NCI-H82 treated with DMSO at 0.1 percent for 48 hours (cell line): ENCODE results near the gene ING5.
"Not testable (repeated sequence)": the region's sequence is repeated elsewhere in the genome, so short reads cannot be mapped to it uniquely, and the experiment has no call there.

Experiments used
- DNase-seq: peaks from one replicate; lab custom pipeline; 2025; ENCODE audit not compliant: unreplicated experiment; lab: John Stamatoyannopoulos, UW

ING5 gene

DNA sequence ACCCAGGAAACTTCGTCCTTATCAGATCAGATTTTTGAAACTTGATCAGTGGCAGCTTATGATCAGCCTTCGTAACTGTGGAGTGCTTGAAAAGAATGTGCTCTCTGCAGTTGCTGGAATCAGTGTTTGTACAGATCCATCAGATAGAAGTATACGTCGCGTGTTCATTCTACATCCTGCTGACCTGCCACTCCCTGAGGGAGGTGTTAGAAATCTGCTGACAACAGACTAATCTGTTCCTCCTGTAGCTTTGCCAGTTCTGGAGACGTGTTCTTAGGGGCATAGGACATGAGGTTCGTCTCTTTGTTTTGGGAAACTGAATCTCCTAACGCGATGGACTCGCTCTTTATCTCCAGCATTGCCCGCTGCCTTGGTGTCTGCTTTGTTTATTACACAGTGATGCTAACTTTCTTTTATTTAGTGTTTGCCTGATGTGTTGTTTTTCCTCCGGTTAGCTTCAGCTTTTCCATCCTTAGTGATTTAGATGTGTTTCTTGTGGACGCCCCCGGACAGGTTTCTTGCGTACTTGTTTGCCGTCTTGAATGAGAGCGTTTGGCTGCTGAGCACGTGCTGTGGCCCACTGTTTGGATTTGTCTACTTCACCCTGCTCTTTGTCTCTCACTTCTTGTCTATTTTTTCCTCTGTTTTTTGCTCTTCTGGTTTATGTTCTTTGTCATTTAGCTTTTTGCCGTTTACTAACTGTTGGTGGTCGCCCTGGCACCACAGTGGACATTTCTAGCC is 57.4 kb downstream of the ING5 start:
- DNase-seq = no peak

DNA sequence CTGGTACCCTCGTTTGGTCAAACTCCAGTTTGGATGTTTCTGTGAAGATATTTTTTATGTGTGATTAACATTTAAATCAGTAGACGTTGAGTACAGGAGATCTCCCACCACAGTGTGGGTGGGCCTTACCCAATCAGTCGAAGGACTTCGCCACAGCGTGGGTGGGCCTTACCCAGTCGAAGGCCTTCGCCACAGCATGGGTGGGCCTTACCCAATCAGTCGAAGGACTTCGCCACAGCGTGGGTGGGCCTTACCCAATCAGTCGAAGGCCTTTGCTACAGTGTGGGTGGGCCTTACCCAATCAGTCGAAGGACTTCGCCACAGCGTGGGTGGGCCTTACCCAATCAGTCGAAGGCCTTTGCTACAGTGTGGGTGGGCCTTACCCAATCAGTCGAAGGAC is 58.1 kb downstream of the ING5 start:
- DNase-seq = not testable (repeated sequence)

DNA sequence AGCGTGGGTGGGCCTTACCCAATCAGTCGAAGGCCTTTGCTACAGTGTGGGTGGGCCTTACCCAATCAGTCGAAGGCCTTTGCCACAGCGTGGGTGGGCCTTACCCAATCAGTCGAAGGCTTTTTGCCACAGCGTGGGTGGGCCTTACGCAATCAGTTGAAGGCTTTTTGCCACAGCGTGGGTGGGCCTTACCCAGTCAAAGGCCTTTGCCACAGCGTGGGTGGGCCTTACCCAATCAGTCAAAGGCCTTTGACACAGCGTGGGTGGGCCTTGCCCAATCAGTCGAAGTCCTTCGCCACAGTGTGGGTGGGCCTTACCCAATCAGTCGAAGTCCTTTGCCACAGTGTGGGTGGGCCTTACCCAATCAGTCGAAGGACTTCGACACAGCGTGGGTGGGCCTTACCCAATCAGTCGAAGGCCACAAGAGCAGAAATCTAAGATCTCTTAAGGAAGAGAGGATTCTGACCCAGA is 58.5 kb downstream of the ING5 start:
- DNase-seq = no peak

DNA sequence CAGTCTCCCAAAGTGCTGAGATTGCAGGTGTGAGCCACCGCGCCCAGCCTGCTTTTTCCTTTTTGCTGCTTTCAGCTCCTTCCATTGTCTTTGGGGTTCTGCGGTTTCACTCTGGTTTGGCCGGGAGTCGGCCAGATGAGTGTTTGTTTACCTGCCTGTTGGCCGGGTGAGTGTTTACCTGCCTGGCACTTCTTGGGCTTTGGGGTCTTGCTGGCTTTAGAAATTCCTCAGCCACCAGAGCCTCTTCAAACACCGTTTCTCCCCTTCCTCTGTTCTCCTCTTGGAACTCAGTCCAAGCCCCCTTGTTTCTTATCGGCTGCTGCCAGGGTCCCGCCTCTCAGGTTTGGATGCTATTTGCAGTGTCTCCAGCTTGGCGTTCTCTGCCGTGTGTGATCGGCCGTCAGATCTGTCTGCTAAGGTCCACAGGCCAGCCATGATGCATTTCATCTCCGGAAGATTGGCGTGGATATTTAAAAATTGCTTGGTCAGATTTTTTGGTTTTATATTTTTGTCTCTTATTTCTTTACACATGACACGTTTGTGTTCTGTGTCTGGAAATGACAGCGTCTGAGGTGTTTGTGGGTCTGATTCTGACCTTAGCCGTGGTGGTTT is 60.6 kb downstream of the ING5 start:
- DNase-seq = no peak

DNA sequence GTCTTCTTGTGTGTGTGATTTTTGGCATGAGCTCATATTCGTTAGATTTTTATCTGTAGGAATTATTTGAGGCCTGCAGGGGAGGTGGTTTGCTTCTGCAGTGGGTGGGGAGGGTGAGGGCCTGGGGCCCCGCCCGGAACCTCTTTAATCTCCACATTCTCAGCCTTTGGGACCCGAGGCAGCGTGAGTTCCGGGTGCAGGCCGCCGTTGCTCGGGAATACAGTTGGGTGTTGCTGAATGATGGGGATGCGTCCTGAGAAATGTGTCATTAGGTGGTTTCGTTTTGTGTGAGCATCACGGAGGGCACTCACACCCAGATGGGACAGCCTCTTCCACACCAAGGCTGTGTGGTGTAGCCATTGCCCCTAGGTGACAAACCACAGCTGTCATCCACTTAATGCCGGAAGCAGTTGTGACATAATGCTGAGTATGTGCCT is 61.1 kb downstream of the ING5 start:
- no peak for DNase-seq

DNA sequence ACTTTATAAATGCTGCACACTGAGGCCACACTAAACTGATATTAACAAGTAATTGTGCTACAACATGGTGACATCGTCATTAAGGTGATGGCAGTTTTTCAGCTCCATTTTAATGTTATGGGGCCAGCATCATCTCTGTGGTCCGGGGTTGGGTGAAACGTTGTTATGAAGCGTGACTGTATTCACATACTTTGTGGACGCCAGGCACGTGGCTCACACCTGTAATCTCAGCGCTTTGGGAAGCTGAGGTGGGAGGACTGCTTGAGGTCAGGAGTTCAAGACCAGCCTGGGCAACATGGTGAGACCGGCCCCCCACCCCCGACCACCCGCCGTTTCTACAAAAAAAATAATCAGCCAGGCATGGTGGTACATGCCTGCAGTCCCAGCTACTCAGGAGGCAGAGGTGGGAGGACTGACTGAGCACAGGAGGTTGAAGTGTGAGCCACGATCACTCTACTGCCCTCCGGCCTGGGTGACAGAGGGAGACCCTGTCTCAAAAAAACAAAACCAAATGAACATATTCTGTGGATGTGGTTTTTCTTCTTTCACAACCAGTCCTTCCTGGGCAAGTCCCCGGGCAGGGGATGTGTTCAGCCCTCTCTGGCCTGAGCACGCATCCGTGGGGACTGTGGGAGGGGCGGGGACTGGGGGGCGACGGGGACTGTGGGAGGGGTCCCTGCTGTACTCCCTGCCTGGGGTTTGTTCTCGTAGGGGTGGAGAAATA is 61.9 kb downstream of the ING5 start:
- no peak for DNase-seq

DNA sequence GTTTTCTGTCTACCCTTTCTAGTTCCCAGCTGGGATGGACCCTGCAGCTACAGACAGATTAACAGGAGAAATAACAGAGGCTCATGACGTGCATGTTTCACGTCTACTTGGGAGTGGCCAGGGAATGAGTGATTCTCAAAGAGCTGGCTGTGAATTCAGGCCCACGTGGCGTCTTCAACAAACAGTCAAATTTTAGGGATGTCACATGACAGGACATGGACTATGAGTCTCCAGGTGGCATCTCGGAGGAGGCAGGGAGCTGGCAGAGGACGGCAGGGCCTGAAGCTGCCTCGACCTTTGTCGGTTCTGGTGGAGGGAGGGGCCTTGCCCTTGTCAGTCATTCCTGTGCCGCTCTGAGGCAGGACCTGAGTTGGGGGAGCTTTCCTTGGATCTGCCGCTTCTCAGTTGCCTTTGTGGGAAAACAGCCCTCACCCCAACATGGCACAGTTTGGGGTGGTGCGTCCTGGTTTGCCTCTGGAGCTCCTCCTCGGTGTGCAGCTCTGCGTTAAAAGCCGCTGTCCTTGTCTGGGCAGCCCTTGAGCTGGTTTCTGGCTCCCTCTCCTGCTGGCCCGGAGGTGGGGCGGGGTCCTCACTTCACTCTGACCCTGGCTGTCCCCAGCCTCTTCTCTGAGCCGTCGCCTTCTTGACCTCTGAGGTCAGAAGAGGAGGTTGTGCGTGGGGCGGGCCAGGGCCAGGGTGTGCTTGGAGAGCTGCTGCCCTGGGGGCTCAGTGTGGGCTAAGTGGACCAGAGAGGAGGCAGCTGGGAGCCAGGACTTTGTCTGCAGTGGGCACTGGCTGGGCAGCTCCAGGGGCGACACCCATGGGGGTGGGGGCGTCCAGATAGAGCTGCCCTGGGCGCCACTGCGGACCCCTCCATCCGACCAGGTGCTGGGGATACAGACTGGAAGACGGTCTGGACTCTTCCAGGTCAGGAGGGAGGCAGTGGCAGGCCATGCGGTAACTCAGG is 62.7 kb downstream of the ING5 start:
- no peak for DNase-seq

DNA sequence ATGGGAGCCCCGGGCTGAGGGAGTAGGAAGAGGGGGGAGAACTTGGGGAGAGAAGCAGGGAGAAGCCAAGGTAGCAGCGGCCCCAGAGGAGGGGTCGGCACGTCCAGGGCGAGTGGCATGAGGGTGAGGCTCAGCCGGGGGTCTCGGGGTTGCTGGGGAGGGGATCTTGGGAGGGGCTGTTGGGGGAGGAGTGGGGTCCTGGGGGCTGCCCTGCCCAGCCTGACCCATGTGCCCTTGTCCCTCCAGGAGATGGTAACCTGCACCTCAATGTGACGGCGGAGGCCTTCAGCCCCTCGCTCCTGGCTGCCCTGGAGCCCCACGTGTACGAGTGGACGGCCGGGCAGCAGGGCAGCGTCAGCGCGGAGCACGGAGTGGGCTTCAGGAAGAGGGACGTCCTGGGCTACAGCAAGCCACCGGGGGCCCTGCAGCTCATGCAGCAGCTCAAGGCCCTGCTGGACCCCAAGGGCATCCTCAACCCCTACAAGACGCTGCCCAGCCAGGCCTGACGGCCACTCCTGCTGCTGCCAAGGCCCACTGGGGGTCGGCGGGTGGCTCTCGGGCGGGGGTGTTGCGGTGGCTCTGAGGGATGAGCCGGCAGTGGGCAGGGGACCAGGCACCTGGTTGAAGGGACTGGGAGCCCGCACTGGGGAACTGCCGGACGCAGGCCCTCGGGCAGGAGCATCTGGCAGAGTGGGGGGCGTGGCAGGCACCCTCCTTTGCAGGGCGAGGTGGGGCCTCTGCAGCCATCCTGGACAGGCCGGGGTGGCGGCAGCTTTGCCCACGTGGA is 65.8 kb downstream of the ING5 start:
- no peak for DNase-seq

DNA sequence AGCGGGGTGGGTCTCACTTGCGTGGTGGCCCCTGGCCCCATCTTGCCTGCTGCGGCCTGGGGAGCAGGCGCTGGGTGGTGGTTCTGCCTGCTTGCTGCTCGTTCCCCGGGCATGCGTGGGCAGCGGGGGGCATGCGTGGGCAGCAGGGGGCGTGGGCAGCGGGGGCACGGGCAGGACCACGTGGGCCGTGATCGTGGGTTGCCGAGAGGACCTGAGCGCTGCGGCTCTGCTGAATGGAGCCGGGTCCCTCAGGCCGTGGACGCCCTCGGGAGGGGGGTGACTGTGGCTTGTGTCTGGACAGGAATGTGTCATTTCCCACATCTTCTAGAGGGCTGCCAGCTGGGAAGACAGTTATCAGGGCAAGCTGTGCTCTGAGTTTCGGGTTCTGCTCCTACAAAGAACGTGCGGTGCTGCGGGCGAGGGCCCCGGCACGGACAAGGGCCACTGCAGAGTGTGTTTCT is 66.4 kb downstream of the ING5 start:
- no peak for DNase-seq

DNA sequence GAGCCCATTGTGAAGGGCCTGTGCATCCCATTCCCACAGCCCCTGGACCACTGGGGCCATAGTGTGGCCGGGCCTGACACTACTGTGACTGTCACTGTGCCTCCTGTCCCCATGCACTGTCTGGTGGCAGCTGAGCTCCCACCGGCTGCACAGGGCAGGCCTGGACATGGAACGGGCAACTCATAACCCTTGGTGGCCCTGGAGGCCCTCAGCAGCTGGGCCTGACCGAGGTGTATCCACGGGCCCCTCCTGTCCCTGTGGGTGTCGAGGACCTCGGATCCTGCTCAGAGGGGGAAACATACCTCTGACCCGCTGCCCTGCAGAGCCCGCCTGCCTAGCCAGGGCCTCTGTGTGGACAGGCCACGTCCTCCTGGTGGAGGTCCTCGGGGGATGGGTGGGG is 67.0 kb downstream of the ING5 start:
- no peak for DNase-seq

DNA sequence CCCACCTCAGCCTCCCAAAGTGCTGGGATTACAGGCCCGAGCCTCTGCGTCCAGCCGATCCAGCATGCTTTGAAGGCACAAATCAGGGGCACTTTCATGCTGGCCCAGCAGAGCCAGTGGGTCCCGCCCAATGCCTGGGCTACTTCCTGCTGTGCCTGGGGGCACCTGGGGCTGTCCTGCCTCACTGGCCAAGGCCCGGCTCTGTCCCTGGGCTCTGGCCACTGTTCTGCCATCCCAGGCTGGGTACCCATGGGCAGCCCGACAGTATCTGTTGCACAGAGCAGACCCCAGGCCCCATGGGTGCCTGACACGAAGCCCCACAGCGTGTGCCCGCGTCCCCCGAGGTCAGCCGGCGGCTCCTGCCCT is 68.0 kb downstream of the ING5 start:
- DNase-seq = no peak

DNA sequence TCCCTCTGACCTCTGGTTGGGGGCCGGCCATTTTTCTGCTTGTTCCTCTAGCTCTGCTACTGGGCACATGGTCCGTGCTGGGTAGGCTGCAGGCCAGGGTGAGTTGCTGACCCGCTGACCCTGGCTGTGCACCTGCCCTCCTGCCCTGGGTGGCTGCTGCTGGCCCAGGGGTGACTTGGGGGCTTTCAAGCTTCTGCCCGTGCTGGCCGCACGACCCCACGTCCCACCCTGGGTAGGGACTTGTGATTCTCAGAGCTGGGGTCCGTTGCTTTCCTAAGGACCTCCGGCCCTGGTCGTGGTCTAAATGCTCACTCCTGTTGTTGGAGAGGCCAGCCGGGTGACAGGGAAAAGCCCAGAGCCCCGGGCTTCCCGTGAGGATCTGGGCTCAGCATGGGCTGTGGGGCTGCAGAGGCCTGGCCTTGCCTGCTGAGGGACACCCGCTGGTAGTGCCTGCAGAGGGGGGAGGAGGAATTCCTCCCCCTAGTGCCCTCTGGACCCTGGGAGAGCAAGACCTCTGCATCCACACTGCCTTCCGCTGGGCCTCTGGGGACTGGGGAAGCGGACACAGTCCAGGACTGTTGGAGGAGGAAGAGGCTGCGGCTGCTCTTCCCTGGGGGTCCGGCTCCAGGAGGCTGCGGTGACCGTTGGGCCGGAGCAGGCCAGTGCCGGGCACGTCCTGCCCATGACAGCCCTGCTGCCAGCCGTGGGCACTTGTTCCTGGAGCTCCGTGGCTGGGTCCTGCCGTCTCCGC is 68.5 kb downstream of the ING5 start:
- no peak for DNase-seq

DNA sequence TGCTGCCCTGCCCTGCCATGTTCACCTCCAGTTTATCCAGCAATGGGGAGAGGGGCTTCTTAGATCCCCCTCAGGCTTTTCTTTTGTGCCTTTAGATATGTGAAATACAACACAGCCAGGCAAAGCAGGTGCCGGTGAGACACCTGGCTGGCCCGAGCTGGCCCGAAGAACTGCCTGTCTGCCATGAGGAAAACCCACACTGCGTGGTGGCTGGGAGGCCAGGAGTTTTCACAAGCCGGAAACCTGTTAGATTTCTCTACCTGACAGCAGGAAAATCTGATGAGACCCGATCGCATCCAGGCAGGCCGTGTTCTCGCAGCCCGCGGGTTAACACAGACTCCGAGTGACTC is 69.1 kb downstream of the ING5 start:
- DNase-seq = no peak

DNA sequence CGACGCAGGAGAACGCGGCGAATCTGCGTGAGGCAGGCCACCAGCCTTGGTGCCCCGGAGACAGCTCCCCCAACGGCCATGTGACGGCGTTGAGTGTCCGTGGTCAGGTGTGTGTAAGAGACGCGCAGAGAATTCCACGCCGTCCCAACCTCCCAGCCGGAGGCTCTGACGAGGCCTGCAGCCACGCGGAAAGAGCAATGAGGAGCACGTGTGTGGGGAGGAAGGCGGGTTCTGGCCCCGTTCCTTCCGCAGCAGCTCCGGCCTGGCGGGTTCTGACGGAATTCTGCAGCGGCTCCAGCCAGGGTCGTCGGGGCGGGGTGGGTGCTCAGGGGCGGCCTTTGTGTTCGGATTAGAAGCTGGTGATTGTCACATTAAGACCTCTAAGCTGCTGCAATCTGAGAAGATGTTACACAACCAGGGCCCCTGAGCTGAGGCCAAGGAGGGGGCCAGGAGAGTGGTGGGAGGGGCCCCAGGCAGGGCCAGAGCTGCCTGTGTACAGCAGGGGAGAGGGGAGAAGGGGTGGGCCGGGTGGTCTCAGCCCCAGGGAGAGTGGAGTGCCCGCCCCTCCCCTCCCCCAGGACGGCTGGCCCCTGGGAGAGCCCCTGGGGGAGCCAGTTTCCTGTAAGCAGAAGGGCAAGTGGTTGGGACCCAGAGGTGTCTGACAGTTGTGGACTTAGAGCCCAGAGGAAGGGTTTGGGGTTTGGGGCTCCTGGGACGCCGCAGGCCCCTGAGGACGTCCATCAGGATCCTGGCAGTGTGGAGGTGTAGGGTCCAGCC is 69.6 kb downstream of the ING5 start:
- DNase-seq = peak; percentile 85

DNA sequence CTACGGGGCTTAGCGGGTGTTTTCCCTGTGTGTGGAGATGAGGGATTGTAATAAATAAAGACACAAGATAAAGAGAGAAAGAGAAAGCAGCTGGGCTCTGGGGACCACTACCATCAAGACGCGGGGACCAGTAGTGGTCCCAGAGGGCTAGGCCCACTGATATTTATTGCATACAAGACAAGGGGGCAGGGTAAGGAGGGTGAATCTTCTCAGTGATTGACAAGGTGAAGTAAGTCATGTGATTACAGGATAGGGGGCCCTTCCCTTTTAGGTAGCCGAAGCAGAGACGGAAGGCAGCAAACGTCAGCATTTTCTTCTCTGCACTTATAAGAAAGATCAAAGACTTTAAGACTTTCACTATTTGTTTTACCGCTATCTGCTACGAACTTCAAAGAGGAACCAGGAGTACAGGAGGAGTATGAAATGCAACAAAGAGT is 70.2 kb downstream of the ING5 start:
- peak; percentile 54 for DNase-seq

DNA sequence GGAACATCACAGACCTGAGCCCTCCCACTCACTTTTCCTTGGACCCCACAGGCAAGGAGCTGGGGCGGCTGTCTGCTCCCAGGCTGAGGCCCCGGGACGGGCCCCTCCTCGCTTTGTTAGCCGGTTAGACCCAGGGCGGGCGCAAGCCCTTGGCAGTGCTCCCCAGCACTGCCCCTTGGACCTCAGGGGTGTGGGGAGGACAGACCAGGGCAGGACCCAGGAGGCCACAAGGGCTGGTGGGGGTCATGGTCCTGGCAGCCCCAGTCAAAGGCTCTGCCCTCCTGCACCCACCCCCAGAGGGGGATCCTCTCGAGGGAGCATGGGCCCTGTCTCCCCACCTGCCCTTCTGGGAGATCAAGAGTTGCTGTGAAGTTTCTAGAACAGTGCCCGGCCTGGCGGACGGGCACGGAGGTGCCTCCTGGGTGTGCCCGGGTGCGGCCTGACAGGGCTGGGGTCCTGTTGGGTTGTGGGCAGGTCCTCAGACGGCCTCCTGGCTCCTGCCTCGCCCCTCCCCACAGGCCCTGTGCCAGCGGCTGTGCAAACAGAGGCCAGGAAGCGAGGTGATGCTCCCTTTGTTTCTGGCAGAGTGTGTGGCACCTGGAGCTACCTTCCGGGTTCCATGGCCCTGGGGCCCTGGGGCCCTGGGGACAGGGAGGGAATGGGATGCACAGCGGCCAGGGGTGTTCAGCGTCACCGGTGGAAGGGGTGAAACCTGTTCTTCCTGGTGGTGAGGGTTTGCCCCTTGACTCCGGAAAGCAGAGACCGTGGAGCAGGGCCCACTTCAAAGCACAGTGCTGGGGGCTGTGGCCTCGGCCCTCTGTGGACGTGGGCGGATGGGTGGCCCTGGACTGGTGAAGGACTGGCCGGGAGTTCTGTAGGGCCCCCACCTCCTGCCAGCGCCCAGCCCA is 71.9 kb downstream of the ING5 start:
- no peak for DNase-seq

DNA sequence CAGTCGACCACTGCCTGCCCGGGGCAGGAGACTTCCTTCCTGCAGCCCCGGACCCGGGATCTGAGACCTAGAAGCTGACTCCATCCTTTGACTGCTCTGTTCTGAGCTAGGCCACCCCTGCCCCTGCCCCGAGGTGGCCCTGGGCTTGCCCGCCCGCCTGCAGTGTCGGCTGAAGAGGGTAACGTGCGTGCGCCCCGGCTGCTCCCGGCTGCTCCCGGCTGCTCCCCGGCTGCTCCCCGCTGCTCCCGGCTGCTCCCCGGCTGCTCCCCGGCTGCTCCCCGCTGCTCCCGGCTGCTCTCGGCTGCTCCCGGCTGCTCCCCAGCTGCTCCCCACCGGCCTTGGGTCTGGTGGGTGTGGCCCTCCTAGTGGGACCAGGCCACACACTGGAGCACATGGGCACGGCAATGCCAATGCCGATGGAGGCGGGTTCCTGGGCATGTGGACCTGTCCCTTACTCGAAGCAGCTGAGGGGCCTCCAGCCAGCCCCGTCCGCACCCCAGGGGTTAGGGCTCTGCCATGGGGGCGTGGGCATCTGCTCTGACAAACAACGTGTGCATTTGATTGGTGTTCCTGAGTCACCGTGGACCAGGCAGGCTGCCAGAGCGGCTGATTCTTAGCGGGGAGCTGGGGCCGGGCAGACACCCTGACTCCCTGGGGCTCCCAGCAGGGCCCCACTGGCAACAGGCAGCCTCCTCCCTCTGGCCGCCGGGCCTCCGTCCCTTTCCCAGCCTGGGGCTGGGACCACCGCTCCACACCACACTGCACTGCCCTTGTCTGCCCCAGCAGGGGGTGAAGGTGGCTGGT is 72.8 kb downstream of the ING5 start:
- no peak for DNase-seq
